GM19468 (cell line): ENCODE data around the gene RNF114.
A peak's percentile ranks its signal among the peaks of the same experiment; 100 is the strongest.
"Not testable (repeated sequence)": the region's sequence is repeated elsewhere in the genome, so short reads cannot be mapped to it uniquely, and the experiment has no call there.

ENCODE experiments used
- ATAC-seq: cut with Tn5 transposase; IDR thresholded peaks from one replicate; pipeline ENCODE4 v1.9.1; 2021; ENCODE audit warnings: mild to moderate bottlenecking, moderate library complexity, moderate number of reproducible peaks; ENCODE audit not compliant: unreplicated experiment; ENCODE audit errors: extremely low read depth

The RNF114 gene

GRCh38 chr20:49983123-49983847 lies 47.1 kb downstream of the RNF114 start:
- no peak for ATAC-seq

DNA sequence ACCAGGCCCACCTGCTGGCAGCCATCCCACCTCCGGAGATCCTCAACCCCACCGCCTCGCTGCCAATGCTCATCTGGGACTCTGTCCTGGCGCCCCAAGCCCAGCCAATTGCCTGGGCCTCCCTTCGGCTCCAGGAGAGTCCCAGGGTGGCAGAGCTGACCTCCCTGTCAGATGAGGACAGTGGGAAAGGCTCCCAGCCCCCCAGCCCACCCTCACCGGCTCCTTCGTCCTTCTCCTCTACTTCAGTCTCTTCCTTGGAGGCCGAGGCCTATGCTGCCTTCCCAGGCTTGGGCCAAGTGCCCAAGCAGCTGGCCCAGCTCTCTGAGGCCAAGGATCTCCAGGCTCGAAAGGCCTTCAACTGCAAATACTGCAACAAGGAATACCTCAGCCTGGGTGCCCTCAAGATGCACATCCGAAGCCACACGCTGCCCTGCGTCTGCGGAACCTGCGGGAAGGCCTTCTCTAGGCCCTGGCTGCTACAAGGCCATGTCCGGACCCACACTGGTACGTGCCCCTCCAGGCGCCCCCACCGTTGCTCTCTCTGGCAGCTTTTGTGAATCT lies 47.7 kb downstream of the RNF114 start:
- no peak for ATAC-seq

DNA sequence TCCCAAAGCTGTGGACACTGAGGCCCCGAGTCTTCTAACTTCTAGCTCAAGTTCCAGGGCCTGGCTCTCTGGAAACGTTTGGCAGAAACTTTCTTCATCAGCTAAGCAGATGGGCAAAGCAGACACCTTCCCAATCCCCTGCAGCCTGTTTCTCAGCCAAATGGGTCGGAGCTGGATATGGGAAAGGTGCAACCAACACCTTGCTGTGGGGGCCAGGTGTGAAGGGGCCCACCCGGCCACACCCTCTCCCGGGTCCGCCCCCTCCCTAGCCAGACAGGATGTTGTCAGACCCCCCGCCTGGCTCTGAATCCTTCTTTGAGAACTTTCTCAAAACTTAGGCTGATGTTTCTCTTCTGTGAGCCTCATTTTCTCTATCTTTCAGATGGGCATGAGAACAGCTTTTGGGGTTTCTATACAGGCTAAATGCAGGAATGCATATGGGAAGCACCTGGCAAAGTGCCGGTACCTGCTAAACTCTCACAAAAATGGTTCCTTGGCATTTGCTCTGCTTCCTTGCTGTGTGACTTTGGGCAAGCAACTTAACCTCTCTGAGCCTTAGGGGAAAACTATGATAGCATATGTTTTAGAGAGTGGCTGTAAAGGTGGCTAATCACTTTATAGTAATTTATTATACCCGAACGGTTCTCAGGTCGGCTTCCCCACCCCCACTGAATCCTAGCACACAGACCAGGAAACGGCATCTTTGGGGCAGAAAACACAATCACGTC lies 48.4 kb downstream of the RNF114 start:
- no peak for ATAC-seq

- ATAC-seq: no peak
Measured at GRCh38 chr20:49985157-49985556, 49.0 kb downstream of the RNF114 start.

DNA sequence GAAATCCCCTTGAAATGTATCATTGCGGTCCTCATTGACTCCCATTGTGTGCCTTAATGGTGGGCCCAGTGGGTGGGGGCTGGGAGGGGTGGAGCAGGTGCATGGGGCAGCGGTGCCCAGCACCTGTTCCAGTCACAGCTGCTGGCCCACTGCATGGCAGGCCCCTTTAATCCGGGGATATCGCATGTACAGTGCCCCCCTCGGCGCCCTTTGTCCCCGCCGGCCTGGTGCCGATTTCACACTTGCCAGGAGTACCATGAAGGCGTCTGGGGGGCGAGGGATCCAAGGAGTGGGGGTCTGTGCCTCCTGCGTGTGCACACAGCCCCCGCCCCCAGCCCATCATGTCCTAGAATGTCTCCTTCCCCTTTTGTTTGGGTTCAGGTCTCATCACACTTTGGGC lies 49.4 kb downstream of the RNF114 start:
- no peak for ATAC-seq

DNA sequence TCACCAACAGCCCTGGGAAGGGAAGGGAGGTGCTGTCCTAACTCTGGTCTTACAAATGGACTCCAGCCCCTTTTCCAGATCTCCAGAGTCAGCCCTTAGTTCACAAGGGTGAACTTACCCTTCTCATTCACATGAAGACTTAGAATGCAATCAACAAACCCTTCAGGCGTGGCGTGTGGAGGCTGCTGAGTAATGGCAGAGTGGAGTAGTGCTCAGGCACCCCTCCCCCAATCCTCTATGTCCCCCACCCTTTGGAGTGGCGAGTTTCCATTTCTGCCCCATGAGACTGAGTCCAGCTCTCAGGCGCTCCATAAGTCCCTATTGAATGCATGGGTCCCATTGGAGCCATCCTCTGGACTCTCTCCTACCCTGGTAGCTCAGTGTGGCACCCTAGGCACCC lies 49.9 kb downstream of the RNF114 start:
- ATAC-seq: no peak

DNA sequence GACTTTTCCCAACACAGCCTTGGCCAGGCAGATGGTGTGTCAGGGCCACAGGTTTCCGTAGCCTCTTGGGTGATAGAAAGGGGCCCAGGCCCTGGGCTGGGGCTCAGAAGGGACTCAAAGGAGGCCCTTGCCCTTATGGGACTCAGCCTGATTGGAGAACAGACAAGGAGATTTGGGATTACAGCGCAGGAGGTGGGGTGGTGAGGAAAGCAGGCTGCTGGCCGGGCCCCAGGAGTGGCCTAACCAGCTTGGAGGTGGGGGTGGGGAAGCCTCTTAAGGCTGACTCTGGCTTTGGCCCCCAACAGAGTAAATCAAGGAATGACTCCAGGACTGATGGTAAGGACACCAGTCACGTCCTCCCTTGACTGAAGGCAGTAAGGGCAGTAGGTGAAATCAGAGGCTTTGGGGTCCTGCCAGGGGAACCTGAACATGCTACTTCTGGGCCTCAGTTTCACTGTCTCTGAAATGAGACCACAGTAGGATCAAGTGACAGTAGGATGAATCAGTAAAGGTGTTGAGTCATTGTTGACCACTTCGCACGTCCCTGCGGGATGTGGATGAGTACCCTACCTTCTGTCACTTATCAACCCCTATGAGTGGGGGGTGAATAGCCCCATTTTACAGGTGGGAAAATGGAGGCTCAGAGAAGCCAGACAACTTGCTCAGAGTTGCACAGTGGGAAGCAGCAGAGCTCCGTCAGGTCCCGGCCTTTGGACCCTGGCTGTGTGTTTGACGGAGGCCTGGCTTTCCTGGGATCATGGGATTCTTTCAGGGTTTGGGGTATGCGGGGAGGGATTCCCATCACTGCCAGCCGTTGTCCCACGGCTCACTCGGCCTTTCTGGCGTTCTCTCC lies 51.0 kb downstream of the RNF114 start:
- no peak for ATAC-seq

GRCh38 chr20:49987868-49988690 lies 51.9 kb downstream of the RNF114 start:
- no peak for ATAC-seq

DNA sequence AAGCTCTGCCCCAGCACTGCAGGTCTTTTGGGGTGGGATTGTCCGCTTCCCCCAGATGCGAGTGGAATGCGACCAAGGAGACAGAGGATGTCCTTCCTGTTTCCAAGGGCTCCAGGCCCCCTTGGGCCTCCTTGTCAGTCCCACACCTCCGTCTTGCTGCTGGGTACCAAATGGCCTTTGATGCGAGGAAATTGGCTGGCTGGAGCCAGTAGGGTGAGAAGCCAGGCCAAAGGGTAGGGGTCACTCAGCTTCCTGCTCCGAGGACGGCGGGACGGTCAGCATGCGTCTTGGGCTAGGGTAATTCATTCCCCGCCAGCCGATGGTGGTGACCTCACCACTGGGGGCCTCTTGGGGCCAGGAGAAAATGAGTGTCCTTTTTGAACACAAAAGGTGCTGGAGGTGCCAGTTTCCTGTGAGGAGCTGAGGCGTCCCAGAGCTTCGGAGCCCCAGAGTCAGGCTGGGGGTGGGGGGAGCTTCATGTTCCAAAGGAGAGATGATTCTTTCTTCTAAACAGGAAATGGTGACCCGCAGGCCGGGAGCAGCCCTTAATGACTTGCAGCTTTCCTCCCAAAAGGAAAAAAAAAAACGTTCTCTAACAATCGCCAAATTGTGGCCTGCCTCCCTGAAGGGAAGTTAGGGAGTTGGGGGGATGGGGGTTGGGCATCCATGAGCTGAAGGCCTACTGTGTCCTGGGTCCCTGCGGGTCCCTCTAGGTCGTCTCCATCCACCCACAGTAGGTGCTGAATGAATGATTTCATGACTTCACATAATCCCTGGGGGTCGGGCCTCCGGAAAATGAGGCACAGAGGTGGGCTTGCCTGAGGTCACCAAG lies 53.3 kb downstream of the RNF114 start:
- no peak for ATAC-seq

GRCh38 chr20:49990271-49990720 lies 54.1 kb downstream of the RNF114 start:
- ATAC-seq: no peak

- ATAC-seq: no peak
Measured at GRCh38 chr20:49993301-49993751, 57.1 kb downstream of the RNF114 start.

DNA sequence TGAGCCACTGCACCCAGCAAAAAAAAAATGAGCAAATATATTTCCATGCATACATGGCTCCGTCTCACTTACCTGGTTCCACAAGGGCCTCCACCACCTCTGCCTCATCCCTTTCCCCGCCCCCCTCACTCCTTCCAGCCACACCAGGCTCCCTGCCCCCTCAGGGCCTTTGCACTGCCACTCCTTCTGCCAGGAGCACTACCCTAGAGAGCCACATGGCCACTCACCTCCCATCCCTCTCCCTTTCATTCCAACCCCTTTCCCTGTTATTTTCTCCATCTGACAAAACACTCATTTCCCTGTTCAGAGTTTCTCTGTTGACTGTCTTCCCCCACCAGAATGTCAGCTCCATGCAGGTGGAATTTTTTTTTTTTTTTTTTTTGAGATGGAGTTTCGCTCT lies 59.4 kb downstream of the RNF114 start:
- no peak for ATAC-seq

DNA sequence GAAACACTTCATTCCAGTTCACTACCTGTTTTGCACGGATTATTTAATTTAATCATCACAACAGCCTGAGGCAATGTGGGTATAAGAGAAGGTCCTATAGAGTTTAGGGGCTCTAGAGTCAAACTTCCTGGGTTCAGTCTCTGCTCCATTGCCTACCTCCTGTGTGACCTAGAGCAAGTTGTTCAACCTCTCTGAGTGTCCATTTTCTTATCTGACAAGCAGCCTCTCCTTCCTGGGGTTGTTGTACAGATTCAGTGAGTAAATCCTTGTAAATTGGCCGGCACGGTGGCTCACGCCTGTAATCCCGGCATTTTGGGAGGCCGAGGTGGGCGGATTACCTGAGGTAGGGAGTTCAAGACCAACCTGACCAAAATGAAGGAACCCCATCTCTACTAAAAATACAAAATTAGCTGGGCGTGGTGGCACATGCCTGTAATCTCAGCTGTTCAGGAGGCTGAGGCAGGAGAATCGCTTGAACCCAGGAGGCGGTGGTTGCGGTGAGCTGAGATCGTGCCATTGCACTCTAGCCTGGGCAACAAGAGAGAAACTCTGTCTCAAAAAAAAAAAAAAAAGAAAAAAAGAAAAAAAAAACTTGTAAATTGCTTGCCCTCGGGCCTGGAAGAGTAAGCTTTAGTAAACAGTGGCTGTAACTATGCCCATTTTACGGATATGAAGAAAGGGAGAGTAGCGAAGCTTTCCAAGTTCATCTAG lies 62.4 kb downstream of the RNF114 start:
- ATAC-seq: not testable (repeated sequence)

- ATAC-seq: peak; percentile 32
Measured at GRCh38 chr20:49999329-49999728, 63.1 kb downstream of the RNF114 start.

DNA sequence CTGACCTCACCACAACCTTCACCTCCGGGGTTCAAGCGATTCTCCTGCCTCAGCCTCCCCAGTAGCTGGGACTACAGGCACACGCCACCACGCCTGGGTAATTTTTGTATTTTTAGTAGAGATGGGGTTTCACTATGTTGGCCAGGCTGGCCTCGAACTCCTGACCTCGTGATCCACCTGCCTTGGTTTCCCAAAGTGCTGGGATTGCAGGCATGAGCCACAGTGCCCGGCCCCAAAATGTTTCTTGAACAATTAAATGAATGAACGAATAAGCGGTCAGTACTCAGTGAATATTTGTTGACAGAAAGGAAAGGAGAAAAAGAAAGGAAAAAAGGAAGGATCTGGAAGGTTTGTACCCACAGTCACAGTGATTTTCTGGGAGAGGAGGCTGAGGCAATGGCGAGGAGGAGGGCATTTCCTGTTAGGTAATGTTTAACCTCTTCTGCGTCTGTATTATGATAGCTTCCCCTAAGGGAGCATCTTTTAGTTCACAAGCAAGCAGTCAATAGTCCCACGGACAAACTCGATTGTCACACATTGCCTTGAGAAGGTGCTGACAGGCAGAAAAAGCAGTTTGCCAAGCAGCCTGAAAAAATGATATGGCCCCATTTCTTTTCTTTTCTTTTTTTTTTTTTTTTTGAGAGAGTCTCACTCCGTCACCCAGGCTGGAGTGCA lies 64.5 kb downstream of the RNF114 start:
- not testable (repeated sequence) for ATAC-seq

DNA sequence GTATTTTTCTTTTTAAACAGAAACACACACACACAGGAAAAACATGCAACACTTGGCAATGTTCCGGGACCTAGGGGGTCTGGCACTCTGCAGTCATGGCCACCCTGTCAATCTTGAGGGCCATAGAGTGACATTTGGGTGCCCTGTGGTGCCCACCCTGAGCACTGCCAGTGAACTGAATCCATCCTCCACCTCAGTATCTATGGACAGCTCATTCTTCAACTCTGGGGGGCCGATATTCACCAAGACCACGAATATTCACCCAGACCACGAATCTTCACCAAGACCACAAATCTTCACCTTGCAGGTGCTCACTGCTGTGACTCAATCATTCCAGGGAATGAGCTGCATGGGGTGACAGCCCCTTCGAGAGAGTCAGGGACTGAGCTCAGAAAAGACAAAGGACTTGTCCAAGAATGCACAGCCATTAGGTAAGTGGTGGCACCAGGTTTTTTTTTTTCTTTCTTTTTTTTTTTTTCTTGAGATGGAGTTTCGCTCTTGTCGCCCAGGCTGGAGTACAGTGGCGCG lies 65.7 kb downstream of the RNF114 start:
- ATAC-seq: no peak

- no peak for ATAC-seq
Measured at GRCh38 chr20:50003253-50003656, 67.1 kb downstream of the RNF114 start.
